GM12878 (cell line): ENCODE data around the gene RNU5B-1. TPM values are rescaled to one million over a fixed set of nuclear protein-coding genes. Genes with fewer than 3 reads are reported as not detected.

Experiments
- ATAC-seq: fragments of 200-7000 bp; cut with Tn5 transposase; 3 replicates; pipeline ENCODE4 v1.9.1; 2020; ENCODE audit warnings: mild to moderate bottlenecking, moderate library complexity
- BruUV-seq: library from RNA; stranded (reverse); fragments of 400-500 nt; replicated peaks from 2 replicates; lab custom pipeline; 2021; lab: Mats Ljungman, UMichigan
- CTCF ChIA-PET: fragments of 300-600 bp; sonication (Branson Sonifier 250); formaldehyde crosslinking; extraction: SDS; loops from one replicate; lab custom pipeline; 2021; ENCODE audit warnings: inconsistent platforms; lab: Yijun Ruan, JAX
- POLR2A ChIA-PET: fragments of 350-600 bp; formaldehyde crosslinking; extraction: SDS; loops from one replicate; lab custom pipeline; 2021; ENCODE audit warnings: inconsistent platforms; lab: Charles Lee
- RAD21 ChIA-PET: fragments of 300-600 bp; sonication (Branson Sonifier 250); formaldehyde crosslinking; loops from one replicate; lab custom pipeline; 2023; ENCODE audit warnings: antibody characterized with exemption; ENCODE audit not compliant: unreplicated experiment; lab: Charles Lee
- SMC1A ChIA-PET: fragments of 300-600 bp; sonication (Branson Sonifier 250); formaldehyde crosslinking; loops from one replicate; lab custom pipeline; 2023; ENCODE audit not compliant: unreplicated experiment, uncharacterized antibody; lab: Charles Lee
- DNase-seq: peaks from one replicate; pipeline ENCODE4 v3.0.0-alpha.2; 2011; ENCODE audit warnings: low read depth, low spot score
- FAIRE-seq: peaks from 3 replicates; lab custom pipeline; 2011; peaks lifted over from hg19 to GRCh38; lab: Jason Lieb, UNC
- H2AFZ ChIP-seq: 2 replicates; pipeline ENCODE4 v1.6.0; 2011; ENCODE audit warnings: low read depth, low read length, control low read depth; ENCODE audit not compliant: control insufficient read depth
- H3K27ac ChIP-seq: 2 replicates; pipeline ENCODE4 v1.5.1; 2011; ENCODE audit warnings: control low read depth; ENCODE audit not compliant: control insufficient read depth, insufficient read depth
- H3K27me3 ChIP-seq, 2 experiments: replicated peaks in 1 of 2; 2 replicates each; pipeline versions ENCODE4 v1.6.0 to v1.6.1; 2011; ENCODE audit warnings: low read length in 1 of 2; ENCODE audit not compliant: control insufficient read depth in 2 of 2, insufficient read depth in 2 of 2
- H3K36me3 ChIP-seq, 2 experiments: 2 replicates each; pipeline ENCODE4 v1.5.1; 2011; ENCODE audit warnings: low read length in 1 of 2; ENCODE audit not compliant: control insufficient read depth in 2 of 2, insufficient read depth in 2 of 2
- H3K4me1 ChIP-seq: 2 replicates; pipeline ENCODE4 v1.6.1; 2011; ENCODE audit warnings: mild to moderate bottlenecking, low read length, moderate library complexity, mixed read lengths; ENCODE audit not compliant: control insufficient read depth, insufficient read depth
- H3K4me2 ChIP-seq: 2 replicates; pipeline ENCODE4 v1.6.0; 2011; ENCODE audit warnings: control low read depth; ENCODE audit not compliant: control insufficient read depth, insufficient read depth
- H3K4me3 ChIP-seq: fragments of 200-600 bp; sonication (generic); 2 replicates; pipeline ENCODE4 v1.5.1; 2016
- H3K79me2 ChIP-seq: 2 replicates; pipeline ENCODE4 v1.6.0; 2011; ENCODE audit warnings: low read length; ENCODE audit not compliant: control insufficient read depth, insufficient read depth
- H3K9ac ChIP-seq: 2 replicates; pipeline ENCODE4 v1.8.0; 2011; ENCODE audit warnings: low read length, control low read depth, mixed read lengths; ENCODE audit not compliant: control insufficient read depth, insufficient read depth
- H3K9me3 ChIP-seq: replicated peaks from 3 replicates; pipeline ENCODE4 v1.5.1; 2011; ENCODE audit warnings: mild to moderate bottlenecking, low read length; ENCODE audit not compliant: control insufficient read depth, insufficient read depth
- H4K20me1 ChIP-seq: 2 replicates; pipeline ENCODE4 v1.6.0; 2011; ENCODE audit not compliant: control insufficient read depth, insufficient read depth
- ATF7 ChIP-seq: fragments of 450-650 bp; IDR thresholded peaks from 2 replicates; pipeline ENCODE4 v1.6.1; 2016; ENCODE audit warnings: low read depth, mild to moderate bottlenecking
- CBFB ChIP-seq: IDR thresholded peaks from 2 replicates; pipeline ENCODE4 v1.6.1; 2016; ENCODE audit warnings: antibody characterized with exemption, low read depth
- JUND ChIP-seq: IDR thresholded peaks from 2 replicates; pipeline ENCODE4 v1.6.1; 2012; ENCODE audit warnings: low read depth, mild to moderate bottlenecking, low read length, improper control_type of control experiment, moderate library complexity
- KAT2A ChIP-seq: conservative IDR thresholded peaks from 2 replicates; pipeline ENCODE4 v1.6.1; 2011; ENCODE audit warnings: low read depth, low read length; ENCODE audit not compliant: control insufficient read depth
- RBBP5 ChIP-seq: fragments of 200-600 bp; sonication (generic); conservative IDR thresholded peaks from 2 replicates; pipeline ENCODE4 v1.6.1; 2016
- SREBF2 ChIP-seq: IDR thresholded peaks from 2 replicates; pipeline ENCODE4 v1.6.1; 2012; ENCODE audit warnings: mild to moderate bottlenecking, low read length
- SRF ChIP-seq, 2 experiments: IDR thresholded peaks; 2 replicates each; pipeline ENCODE4 v1.6.1; 2011; ENCODE audit warnings: low read depth in 2 of 2, low read length in 2 of 2, mild to moderate bottlenecking in 1 of 2, moderate library complexity in 1 of 2
- YBX1 ChIP-seq: fragments of 450-650 bp; IDR thresholded peaks from 2 replicates; pipeline ENCODE4 v1.6.1; 2016; ENCODE audit warnings: antibody characterized with exemption
- ZNF217 ChIP-seq: fragments of 450-650 bp; IDR thresholded peaks from 2 replicates; pipeline ENCODE4 v1.6.1; 2017; ENCODE audit warnings: antibody characterized with exemption, mild to moderate bottlenecking
- WGBS: methylation state at CpG from one replicate; pipeline ENCODE4 v1.1.6; 2016; ENCODE audit warnings: low lambda C conversion rate; ENCODE audit not compliant: insufficient replicate concordance, insufficient coverage; ENCODE audit errors: missing lambda C conversion rate; 5-methylcytosine and 5-hydroxymethylcytosine counted together
- in situ Hi-C: fragments of 300-500 bp; cut with MboI; formaldehyde crosslinking; loops from 9 replicates; pipeline ENCODE4 v1.14.3; 2018; ENCODE audit warnings: mixed read lengths
- intact Hi-C: fragments of 100-400 bp; cut with micrococcal nuclease; formaldehyde crosslinking; loops from one replicate; pipeline ENCODE4 v1.14.2; 2022; ENCODE audit not compliant: unreplicated experiment
- polyA plus RNA-seq, 11 experiments: library from polyadenylated mRNA; depleted of rRNA in 4 of 11; unstranded in 6 of 11; stranded (reverse) in 5 of 11; fragments of >200 nt; fragmentation: Nextera tagmentation in 4 of 11; fragmentation: Illumina TruSeq in 1 of 11; extraction: Ambion mirVana in 4 of 11; extraction: Trizol in 1 of 11; gene quantifications; 1 replicate in 1 of 11; 2 replicates in 10 of 11; pipeline versions ENCODE4 v1.2.1 to v1.2.3, GENCODE V29; 2011 to 2016; ENCODE audit warnings: inconsistent platforms in 2 of 11, missing spikeins in 2 of 11, low read depth in 1 of 11
- total RNA-seq, 4 experiments: library from RNA; depleted of rRNA in 3 of 4; stranded (reverse); fragments of >200 nt in 3 of 4; fragmentation: Illumina TruSeq in 1 of 4; extraction: Trizol in 1 of 4; gene quantifications; 2 replicates each; pipeline versions ENCODE4 v1.2.1 to v1.2.3, GENCODE V29; 2013 to 2021
- TF ChIP-seq, protein P1 (sequence below): IDR thresholded peaks from 2 replicates; pipeline ENCODE4 v1.6.1; 2011; ENCODE audit warnings: low read depth, mild to moderate bottlenecking, low read length, moderate library complexity, borderline replicate concordance; ENCODE audit errors: extremely low read depth
- TF ChIP-seq, protein P2 (sequence below): fragments of 450-650 bp; IDR thresholded peaks from 2 replicates; pipeline ENCODE4 v1.6.1; 2017; ENCODE audit warnings: antibody characterized with exemption, mild to moderate bottlenecking, moderate library complexity
- TF ChIP-seq, protein P3 (sequence below): fragments of 150-350 bp; IDR thresholded peaks from 2 replicates; pipeline ENCODE4 v1.6.1; 2016; ENCODE audit warnings: low read depth, low read length
- TF ChIP-seq, protein P4 (sequence below): IDR thresholded peaks from 2 replicates; pipeline ENCODE4 v1.6.1; 2012; ENCODE audit warnings: improper control_type of control experiment, low read depth, low read length; ENCODE audit not compliant: insufficient replicate concordance

Gene RNU5B-1
- total and polyA plus RNA-seq, 10 of the 15 experiments (the other 5 are each of a cell fraction or from before 2014, with no cell fraction given) = 19.1 TPM; not detected in 9

DNA sequence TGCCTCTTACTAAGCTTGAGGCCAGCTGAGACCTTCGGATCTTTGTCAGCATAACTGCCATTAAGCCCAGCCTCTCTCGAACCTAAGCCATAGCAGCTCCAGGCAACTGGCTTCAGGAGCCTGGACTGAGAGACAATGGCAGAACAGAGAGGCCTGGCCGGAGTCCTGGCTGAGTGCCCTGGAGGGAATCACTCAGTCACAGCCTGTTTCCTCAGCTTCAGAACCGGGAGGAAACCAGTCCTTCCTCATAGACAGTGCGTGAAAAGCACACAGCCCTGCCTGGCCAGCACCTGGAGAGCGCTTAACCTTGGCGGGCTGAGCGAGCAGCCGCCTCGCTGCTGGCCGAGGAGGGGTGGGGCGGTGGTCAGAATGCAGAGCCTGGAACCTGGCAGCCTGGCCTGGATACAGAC, 21.6 kb downstream of the RNU5B-1 start:
- Histone ChIP-seq H4K20me1 (no peaks in the 10 kb centered on the region), H3K9me3 (no peaks in the 10 kb centered on the region), H3K27me3 (peaks cover 0 to 2% of the 10 kb centered on the region in 2 experiments; a peak in 3 of 4 replicates), H3K4me1 (no peaks in the 10 kb centered on the region), H3K79me2 (no peaks in the 10 kb centered on the region), H3K36me3 (no peaks in the 10 kb centered on the region), H3K27ac (no peak overlapping the region), H3K9ac (no peak overlapping the region), H3K4me2 (no peak overlapping the region), H3K4me3 (no peak overlapping the region), H2AFZ (no peak overlapping the region)
- WGBS = 25% methylated on average over 12 of the region's 12 CpGs
- FAIRE-seq (no peak), ATAC-seq (0 out of 3 replicates have a peak, but pooled peaks have one; percentile 20), DNase-seq (no peak)
- SMC1A ChIA-PET = no interaction called here
- TF ChIP-seq, protein P1, sequence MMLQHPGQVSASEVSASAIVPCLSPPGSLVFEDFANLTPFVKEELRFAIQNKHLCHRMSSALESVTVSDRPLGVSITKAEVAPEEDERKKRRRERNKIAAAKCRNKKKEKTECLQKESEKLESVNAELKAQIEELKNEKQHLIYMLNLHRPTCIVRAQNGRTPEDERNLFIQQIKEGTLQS = no peak
- TF ChIP-seq SRF (IDR thresholded peaks at IDR 0.05; ENCODE audit: low read depth in 2 of 2, low read length in 2 of 2) (no peak), ATF7 (no peak), SREBF2 (no peak), JUND (no peak), RBBP5 (no peak), KAT2A (no peak), CBFB (no peak), YBX1 (no peak), ZNF217 (no peak)
- TF ChIP-seq, protein P2, sequence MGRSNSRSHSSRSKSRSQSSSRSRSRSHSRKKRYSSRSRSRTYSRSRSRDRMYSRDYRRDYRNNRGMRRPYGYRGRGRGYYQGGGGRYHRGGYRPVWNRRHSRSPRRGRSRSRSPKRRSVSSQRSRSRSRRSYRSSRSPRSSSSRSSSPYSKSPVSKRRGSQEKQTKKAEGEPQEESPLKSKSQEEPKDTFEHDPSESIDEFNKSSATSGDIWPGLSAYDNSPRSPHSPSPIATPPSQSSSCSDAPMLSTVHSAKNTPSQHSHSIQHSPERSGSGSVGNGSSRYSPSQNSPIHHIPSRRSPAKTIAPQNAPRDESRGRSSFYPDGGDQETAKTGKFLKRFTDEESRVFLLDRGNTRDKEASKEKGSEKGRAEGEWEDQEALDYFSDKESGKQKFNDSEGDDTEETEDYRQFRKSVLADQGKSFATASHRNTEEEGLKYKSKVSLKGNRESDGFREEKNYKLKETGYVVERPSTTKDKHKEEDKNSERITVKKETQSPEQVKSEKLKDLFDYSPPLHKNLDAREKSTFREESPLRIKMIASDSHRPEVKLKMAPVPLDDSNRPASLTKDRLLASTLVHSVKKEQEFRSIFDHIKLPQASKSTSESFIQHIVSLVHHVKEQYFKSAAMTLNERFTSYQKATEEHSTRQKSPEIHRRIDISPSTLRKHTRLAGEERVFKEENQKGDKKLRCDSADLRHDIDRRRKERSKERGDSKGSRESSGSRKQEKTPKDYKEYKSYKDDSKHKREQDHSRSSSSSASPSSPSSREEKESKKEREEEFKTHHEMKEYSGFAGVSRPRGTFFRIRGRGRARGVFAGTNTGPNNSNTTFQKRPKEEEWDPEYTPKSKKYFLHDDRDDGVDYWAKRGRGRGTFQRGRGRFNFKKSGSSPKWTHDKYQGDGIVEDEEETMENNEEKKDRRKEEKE = no peak
- TF ChIP-seq, protein P3, sequence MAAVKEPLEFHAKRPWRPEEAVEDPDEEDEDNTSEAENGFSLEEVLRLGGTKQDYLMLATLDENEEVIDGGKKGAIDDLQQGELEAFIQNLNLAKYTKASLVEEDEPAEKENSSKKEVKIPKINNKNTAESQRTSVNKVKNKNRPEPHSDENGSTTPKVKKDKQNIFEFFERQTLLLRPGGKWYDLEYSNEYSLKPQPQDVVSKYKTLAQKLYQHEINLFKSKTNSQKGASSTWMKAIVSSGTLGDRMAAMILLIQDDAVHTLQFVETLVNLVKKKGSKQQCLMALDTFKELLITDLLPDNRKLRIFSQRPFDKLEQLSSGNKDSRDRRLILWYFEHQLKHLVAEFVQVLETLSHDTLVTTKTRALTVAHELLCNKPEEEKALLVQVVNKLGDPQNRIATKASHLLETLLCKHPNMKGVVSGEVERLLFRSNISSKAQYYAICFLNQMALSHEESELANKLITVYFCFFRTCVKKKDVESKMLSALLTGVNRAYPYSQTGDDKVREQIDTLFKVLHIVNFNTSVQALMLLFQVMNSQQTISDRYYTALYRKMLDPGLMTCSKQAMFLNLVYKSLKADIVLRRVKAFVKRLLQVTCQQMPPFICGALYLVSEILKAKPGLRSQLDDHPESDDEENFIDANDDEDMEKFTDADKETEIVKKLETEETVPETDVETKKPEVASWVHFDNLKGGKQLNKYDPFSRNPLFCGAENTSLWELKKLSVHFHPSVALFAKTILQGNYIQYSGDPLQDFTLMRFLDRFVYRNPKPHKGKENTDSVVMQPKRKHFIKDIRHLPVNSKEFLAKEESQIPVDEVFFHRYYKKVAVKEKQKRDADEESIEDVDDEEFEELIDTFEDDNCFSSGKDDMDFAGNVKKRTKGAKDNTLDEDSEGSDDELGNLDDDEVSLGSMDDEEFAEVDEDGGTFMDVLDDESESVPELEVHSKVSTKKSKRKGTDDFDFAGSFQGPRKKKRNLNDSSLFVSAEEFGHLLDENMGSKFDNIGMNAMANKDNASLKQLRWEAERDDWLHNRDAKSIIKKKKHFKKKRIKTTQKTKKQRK = no peak
- TF ChIP-seq, protein P4, sequence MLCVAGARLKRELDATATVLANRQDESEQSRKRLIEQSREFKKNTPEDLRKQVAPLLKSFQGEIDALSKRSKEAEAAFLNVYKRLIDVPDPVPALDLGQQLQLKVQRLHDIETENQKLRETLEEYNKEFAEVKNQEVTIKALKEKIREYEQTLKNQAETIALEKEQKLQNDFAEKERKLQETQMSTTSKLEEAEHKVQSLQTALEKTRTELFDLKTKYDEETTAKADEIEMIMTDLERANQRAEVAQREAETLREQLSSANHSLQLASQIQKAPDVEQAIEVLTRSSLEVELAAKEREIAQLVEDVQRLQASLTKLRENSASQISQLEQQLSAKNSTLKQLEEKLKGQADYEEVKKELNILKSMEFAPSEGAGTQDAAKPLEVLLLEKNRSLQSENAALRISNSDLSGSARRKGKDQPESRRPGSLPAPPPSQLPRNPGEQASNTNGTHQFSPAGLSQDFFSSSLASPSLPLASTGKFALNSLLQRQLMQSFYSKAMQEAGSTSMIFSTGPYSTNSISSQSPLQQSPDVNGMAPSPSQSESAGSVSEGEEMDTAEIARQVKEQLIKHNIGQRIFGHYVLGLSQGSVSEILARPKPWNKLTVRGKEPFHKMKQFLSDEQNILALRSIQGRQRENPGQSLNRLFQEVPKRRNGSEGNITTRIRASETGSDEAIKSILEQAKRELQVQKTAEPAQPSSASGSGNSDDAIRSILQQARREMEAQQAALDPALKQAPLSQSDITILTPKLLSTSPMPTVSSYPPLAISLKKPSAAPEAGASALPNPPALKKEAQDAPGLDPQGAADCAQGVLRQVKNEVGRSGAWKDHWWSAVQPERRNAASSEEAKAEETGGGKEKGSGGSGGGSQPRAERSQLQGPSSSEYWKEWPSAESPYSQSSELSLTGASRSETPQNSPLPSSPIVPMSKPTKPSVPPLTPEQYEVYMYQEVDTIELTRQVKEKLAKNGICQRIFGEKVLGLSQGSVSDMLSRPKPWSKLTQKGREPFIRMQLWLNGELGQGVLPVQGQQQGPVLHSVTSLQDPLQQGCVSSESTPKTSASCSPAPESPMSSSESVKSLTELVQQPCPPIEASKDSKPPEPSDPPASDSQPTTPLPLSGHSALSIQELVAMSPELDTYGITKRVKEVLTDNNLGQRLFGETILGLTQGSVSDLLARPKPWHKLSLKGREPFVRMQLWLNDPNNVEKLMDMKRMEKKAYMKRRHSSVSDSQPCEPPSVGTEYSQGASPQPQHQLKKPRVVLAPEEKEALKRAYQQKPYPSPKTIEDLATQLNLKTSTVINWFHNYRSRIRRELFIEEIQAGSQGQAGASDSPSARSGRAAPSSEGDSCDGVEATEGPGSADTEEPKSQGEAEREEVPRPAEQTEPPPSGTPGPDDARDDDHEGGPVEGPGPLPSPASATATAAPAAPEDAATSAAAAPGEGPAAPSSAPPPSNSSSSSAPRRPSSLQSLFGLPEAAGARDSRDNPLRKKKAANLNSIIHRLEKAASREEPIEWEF = no peak
- intact Hi-C loops = no loop called here
- in situ Hi-C loops = no loop called here
- CTCF ChIA-PET = interaction anchor here (0.6 to 1.2 kb wide), 2 partner anchors 59 to 275 kb away, joined by 3 to 4 read pairs; no protein-coding TSS in a partner anchor
- POLR2A ChIA-PET = interaction anchor here (0.6 to 0.7 kb wide), 3 partner anchors 11 to 88 kb away, joined by 3 to 6 read pairs (median 6); no protein-coding TSS in a partner anchor
- RAD21 ChIA-PET = interaction anchor here (0.6 to 0.7 kb wide), 2 partner anchors 428 to 561 kb away, joined by 3 to 4 read pairs; no protein-coding TSS in a partner anchor
- BruUV-seq = no TSS peak
